SK-N-SH (cell line): ENCODE results near the gene NAV1. TPM values are rescaled to one million over a fixed set of nuclear protein-coding genes. Genes with fewer than 3 reads are reported as not detected.

ENCODE experiments used
- CTCF ChIA-PET: fragments of 300-600, 350-600 bp; formaldehyde crosslinking; extraction: SDS; loops from one replicate; lab custom pipeline; 2021; lab: Yijun Ruan, JAX
- POLR2A ChIA-PET: fragments of 350-600 bp; sonication (Branson Sonifier 250); formaldehyde crosslinking; extraction: SDS; loops from one replicate; lab custom pipeline; 2020; ENCODE audit warnings: antibody characterized with exemption, inconsistent platforms; lab: Yijun Ruan, JAX
- DNase-seq: peaks from one replicate; pipeline ENCODE4 v3.0.0; 2012
- H2AFZ ChIP-seq: fragments of 200-600 bp; sonication (generic); 2 replicates; pipeline ENCODE4 v1.8.1; 2016; ENCODE audit warnings: antibody characterized with exemption, mild to moderate bottlenecking, low read depth
- H3F3A ChIP-seq: fragments of 200-600 bp; sonication (generic); replicated peaks from 2 replicates; pipeline ENCODE3; 2016; ENCODE audit warnings: antibody characterized with exemption, mild to moderate bottlenecking; ENCODE audit not compliant: insufficient read depth
- H3K27ac ChIP-seq, 2 experiments: fragments of 200-500 bp in 1 of 2; fragments of 200-600 bp in 1 of 2; sonication (Bioruptor generic) in 1 of 2; sonication (generic), shearing (Covaris generic) in 1 of 2; 2 replicates each; pipeline versions ENCODE4 v1.5.1 to v1.6.1; 2014 to 2016; ENCODE audit warnings: low read depth in 2 of 2, inconsistent platforms in 1 of 2, low read length in 1 of 2, mild to moderate bottlenecking in 1 of 2, mixed read lengths in 1 of 2
- H3K27me3 ChIP-seq: fragments of 200-600 bp; sonication (generic), shearing (Covaris generic); 2 replicates; pipeline ENCODE4 v1.6.1; 2016; ENCODE audit warnings: mixed run types; ENCODE audit not compliant: insufficient read depth
- H3K36me3 ChIP-seq, 2 experiments: fragments of 200-500 bp in 1 of 2; fragments of 200-600 bp in 1 of 2; sonication (Bioruptor generic) in 1 of 2; sonication (generic) in 1 of 2; replicated peaks in 1 of 2; 2 replicates each; pipeline versions ENCODE3 to v1.5.1; 2014 to 2016; ENCODE audit warnings: low read length in 1 of 2, mild to moderate bottlenecking in 1 of 2; ENCODE audit not compliant: insufficient read depth in 2 of 2, control insufficient read depth in 1 of 2
- H3K4me1 ChIP-seq, 2 experiments: fragments of 200-500 bp in 1 of 2; fragments of 200-600 bp in 1 of 2; sonication (Bioruptor generic) in 1 of 2; sonication (generic), shearing (Covaris generic) in 1 of 2; 2 replicates each; pipeline versions ENCODE4 v1.5.1 to v1.6.1; 2014 to 2016; ENCODE audit warnings: low read depth in 1 of 2, low read length in 1 of 2, mixed run types in 1 of 2; ENCODE audit not compliant: insufficient read depth in 2 of 2, control insufficient read depth in 1 of 2
- H3K4me2 ChIP-seq: fragments of 200-600 bp; sonication (generic), shearing (Covaris generic); 2 replicates; pipeline ENCODE4 v1.6.1; 2017; ENCODE audit warnings: mixed run types
- H3K4me3 ChIP-seq, 2 experiments: fragments of 200-500 bp in 1 of 2; fragments of 200-600 bp in 1 of 2; sonication (Bioruptor generic) in 1 of 2; sonication (generic), shearing (Covaris generic) in 1 of 2; 2 replicates each; pipeline versions ENCODE4 v1.5.1 to v1.8.1; 2014 to 2016; ENCODE audit warnings: low read depth in 2 of 2, inconsistent platforms in 1 of 2, low read length in 1 of 2, mild to moderate bottlenecking in 1 of 2, mixed read lengths in 1 of 2, moderate library complexity in 1 of 2
- H3K79me2 ChIP-seq: fragments of 200-600 bp; sonication (generic); 2 replicates; pipeline ENCODE4 v1.8.1; 2017; ENCODE audit warnings: mild to moderate bottlenecking; ENCODE audit not compliant: insufficient read depth
- H3K9ac ChIP-seq: fragments of 200-600 bp; sonication (generic); 2 replicates; pipeline ENCODE4 v1.6.1; 2017; ENCODE audit warnings: mixed run types
- H3K9me2 ChIP-seq: fragments of 200-600 bp; sonication (generic); 2 replicates; pipeline ENCODE4 v1.6.1; 2017; ENCODE audit warnings: mixed run types
- H3K9me3 ChIP-seq: fragments of 200-600 bp; sonication (generic); 2 replicates; pipeline ENCODE4 v1.6.1; 2017; ENCODE audit warnings: mixed run types, mild to moderate bottlenecking, moderate library complexity
- H4K20me1 ChIP-seq: fragments of 200-600 bp; sonication (generic); 2 replicates; pipeline ENCODE4 v1.6.1; 2017; ENCODE audit warnings: mild to moderate bottlenecking, mixed run types; ENCODE audit not compliant: insufficient read depth
- CHD2 ChIP-seq: fragments of 150-350 bp; IDR thresholded peaks from 2 replicates; pipeline ENCODE4 v1.6.1; 2018; ENCODE audit warnings: low read length; ENCODE audit not compliant: partially characterized antibody
- CTCF ChIP-seq: fragments of 200-600 bp; sonication (generic); IDR thresholded peaks from 2 replicates; pipeline ENCODE4 v1.6.1; 2017; ENCODE audit warnings: antibody characterized with exemption, mild to moderate bottlenecking, moderate library complexity
- FOSL2 ChIP-seq: IDR thresholded peaks from 2 replicates; pipeline ENCODE4 v1.4.0; 2012; ENCODE audit warnings: low read depth, mild to moderate bottlenecking, moderate library complexity, borderline replicate concordance
- GABPA ChIP-seq: IDR thresholded peaks from 2 replicates; pipeline ENCODE4 v1.4.0; 2012; ENCODE audit warnings: low read depth, mild to moderate bottlenecking
- IRF3 ChIP-seq: fragments of 150-350 bp; IDR thresholded peaks from 2 replicates; pipeline ENCODE4 v1.6.1; 2016; ENCODE audit warnings: mild to moderate bottlenecking, low read depth, low read length
- JUND ChIP-seq: IDR thresholded peaks from 2 replicates; pipeline ENCODE4 v1.4.0; 2012
- MAX ChIP-seq: IDR thresholded peaks from 2 replicates; pipeline ENCODE4 v1.4.0; 2012; ENCODE audit warnings: low read depth
- MEF2A ChIP-seq: IDR thresholded peaks from 2 replicates; pipeline ENCODE4 v1.4.0; 2012; ENCODE audit warnings: low read depth, borderline replicate concordance
- NRF1 ChIP-seq: IDR thresholded peaks from 2 replicates; pipeline ENCODE4 v1.6.1; 2012; ENCODE audit warnings: low read depth, mild to moderate bottlenecking, low read length
- RAD21 ChIP-seq: IDR thresholded peaks from 2 replicates; pipeline ENCODE4 v1.6.1; 2012; ENCODE audit warnings: mild to moderate bottlenecking, low read length
- RCOR1 ChIP-seq: fragments of 150-350 bp; IDR thresholded peaks from 2 replicates; pipeline ENCODE4 v1.6.1; 2017; ENCODE audit warnings: antibody characterized with exemption, low read length
- REST ChIP-seq: IDR thresholded peaks from 2 replicates; pipeline ENCODE4 v1.6.1; 2012; ENCODE audit warnings: mild to moderate bottlenecking, low read depth, low read length, moderate library complexity
- RXRA ChIP-seq: IDR thresholded peaks from 2 replicates; pipeline ENCODE4 v1.4.0; 2012; ENCODE audit warnings: low read depth, mild to moderate bottlenecking, borderline replicate concordance
- SIN3A ChIP-seq: IDR thresholded peaks from 2 replicates; pipeline ENCODE4 v1.6.1; 2012; ENCODE audit warnings: low read depth, mild to moderate bottlenecking, low read length, moderate library complexity, borderline replicate concordance
- TAF1 ChIP-seq: IDR thresholded peaks from 2 replicates; pipeline ENCODE4 v1.6.1; 2012; ENCODE audit warnings: low read depth, mild to moderate bottlenecking, low read length, moderate library complexity, borderline replicate concordance
- TCF12 ChIP-seq: IDR thresholded peaks from 2 replicates; pipeline ENCODE4 v1.4.0; 2012
- USF1 ChIP-seq: IDR thresholded peaks from 2 replicates; pipeline ENCODE4 v1.4.0; 2012; ENCODE audit warnings: low read depth, borderline replicate concordance
- YY1 ChIP-seq: IDR thresholded peaks from 2 replicates; pipeline ENCODE4 v1.4.0; 2012; ENCODE audit warnings: low read depth, mild to moderate bottlenecking
- WGBS: methylation state at CpG from one replicate; pipeline ENCODE4 v1.1.6; 2017; ENCODE audit warnings: low lambda C conversion rate; 5-methylcytosine and 5-hydroxymethylcytosine counted together
- polyA plus RNA-seq, 3 experiments: library from polyadenylated mRNA; depleted of rRNA; stranded (reverse); fragments of >200 nt; gene quantifications; 2 replicates each; pipeline ENCODE4 v1.2.3, GENCODE V29; 2012

NAV1 gene
- polyA plus RNA-seq, 1 of the 3 experiments (the other 2 are of a cell fraction) = 16.1 TPM

- 0 out of 2 replicates have a peak, but pooled peaks have one; percentile 31 for TF ChIP-seq REST
- TF ChIP-seq CHD2 = peak; percentile 74
These were observed 23.3 kb downstream of the NAV1 start (continued) for GRCh38 chr1:201562257-201562656.

- H2AFZ ChIP-seq = no peak overlapping the region
- POLR2A ChIA-PET = interaction anchor here (0.7 to 2.8 kb wide), 2 partner anchors 55 to 87 kb away, joined by 3 to 13 read pairs; no protein-coding TSS in a partner anchor
- TF ChIP-seq RXRA (no peak), USF1 (peak; percentile 34; the same call in 1 of the 2 replicates), TCF12 (no peak), YY1 (no peak), CTCF (no peak), MEF2A (no peak), RAD21 (peak; percentile 14), SIN3A (0 out of 2 replicates have a peak, but pooled peaks have one; percentile 2), FOSL2 (peak; percentile 68), CHD2 (no peak), NRF1 (no peak), JUND (peak; percentile 41), RCOR1 (no peak), GABPA (no peak), MAX (no peak), IRF3 (no peak), REST (no peak), TAF1 (no peak; the same call in 1 of the 2 replicates)
These were observed 23.9 kb downstream of the NAV1 start for GRCh38 chr1:201562659-201563405.

More at GRCh38 chr1:201562659-201563405, 23.9 kb downstream of the NAV1 start:
- Histone ChIP-seq H3K4me3 (peak overlapping the region in 1 of 2 experiments; percentile 1; a peak in 2 of 4 replicates), H3K9me2 (no peaks in the 10 kb centered on the region), H3K4me1 (peaks cover 44 to 58% of the 10 kb centered on the region in 2 experiments), H3K4me2 (peak overlapping the region; percentile 59), H3K9me3 (no peaks in the 10 kb centered on the region), H3K27me3 (no peaks in the 10 kb centered on the region), H3K9ac (peak overlapping the region; percentile 57; the same call in 1 of the 2 replicates), H3K27ac (peak overlapping the region; percentile 95), H3K36me3 (peaks cover 0 to 23% of the 10 kb centered on the region in 2 experiments), H3K79me2 (peaks cover 100% of the 10 kb centered on the region), H3F3A (peaks cover 50% of the 10 kb centered on the region), H4K20me1 (peaks cover 59% of the 10 kb centered on the region)
- CTCF ChIA-PET = interaction anchor here (0.8 to 12.3 kb wide), 7 partner anchors 21 to 231 kb away, joined by 3 to 397 read pairs (median 53); partner anchors contain the start of gene NAV1
- peak; percentile 53 for DNase-seq
- 21% methylated on average over 8 of the region's 18 CpGs for WGBS
